ENCODE measurements around the gene MTFR1L. TPM values are rescaled to one million over a fixed set of nuclear protein-coding genes. Genes with fewer than 3 reads are reported as not detected.

MTFR1L gene
- total RNA-seq: 10 to 100 TPM; 27.7 to 37.4 (median 35.5) TPM

DNA sequence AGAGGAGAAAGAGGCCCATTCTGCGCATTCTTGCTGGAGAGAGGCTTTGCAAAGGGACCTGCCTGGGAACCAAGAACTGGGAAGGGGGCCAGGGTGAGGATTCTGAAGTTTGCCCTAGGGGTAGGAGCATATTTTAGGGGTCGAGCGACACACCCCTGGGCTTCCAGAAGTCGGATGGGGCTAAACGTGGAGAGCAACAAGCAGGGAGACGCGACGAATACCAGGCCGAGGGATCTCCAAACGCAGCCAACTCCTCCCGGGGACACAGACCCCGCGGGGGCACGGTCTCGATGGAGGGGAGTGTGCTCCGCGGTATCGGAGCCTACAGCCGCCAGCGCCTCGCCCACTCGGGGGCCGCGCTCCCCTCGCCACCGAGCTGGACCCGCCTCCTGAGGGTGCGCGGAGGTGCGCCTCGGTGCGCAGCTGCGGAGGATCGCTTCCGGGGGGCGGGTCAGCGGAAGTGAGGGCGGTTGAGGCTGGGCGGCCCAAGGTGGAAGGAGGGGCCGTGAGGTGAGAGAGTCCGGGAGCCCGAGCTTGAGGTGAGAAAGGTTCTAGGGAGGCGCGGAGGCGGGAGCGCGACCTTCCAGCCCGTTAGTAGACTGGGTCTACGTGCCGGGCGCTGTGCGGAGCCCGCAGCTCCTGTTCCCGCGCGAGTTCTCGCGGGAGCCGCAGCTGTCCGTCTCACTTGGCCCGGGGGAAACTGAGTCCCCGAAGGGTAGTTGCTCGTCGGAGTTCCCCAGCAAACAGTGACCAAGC, at the start of gene MTFR1L:
MTFR1L (plus strand) TSS at position 464 of the 756 bp plus-strand sequence. CDS start 3,151 bp downstream, outside the sequence.
- peak within 1 kb of the TSS; percentile 90 for H3K4me3 Mint-ChIP-seq
- H3K36me3 Mint-ChIP-seq (ENCODE audit: insufficient read depth): peaks cover 4% of the 10 kb centered on the region
- ATAC-seq (peak; percentile 90 to 91), DNase-seq (peak; percentile 92)
- no peaks in the 10 kb centered on the region for H3K27me3 Mint-ChIP-seq (ENCODE audit: low read depth)
- H3K4me1 Mint-ChIP-seq (ENCODE audit: low read depth): peaks cover 33% of the 10 kb centered on the region
- no peaks in the 10 kb centered on the region for H3K9me3 Mint-ChIP-seq

DNA sequence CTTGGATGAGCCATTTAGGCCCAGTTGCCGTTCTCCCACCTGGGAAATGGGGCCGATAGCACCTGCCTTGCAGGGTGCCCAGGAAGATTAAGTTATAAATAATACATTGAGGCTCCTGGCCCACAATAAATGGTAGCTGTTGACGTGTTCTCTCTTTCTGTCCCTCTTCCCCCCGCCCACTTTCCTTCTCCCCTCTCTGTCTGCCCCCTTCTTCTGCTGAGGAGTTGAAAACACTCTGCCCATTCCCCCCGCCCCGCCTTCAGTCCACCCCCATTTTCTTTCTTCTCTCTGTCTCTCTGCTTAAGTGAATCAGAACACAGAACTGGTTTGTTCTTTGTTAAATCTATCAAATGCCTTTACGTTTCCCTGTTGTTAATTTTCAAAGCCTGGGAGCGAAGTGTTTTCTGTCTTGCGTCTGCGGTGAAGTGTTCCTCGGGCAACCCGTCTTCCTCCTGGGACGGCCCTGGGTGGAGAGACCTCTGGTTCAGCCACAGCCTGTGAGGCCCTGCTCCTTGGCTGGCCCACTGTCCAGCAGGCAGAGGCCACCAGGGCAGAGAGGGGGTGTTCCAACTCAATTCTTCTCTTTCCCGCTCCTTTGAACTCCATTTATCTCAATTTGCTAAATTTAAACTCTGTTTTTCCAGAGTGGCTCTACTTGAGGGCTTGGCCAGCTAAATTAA, 49.1 kb upstream of the MTFR1L start:
- peaks cover 12% of the 10 kb centered on the region for H3K36me3 Mint-ChIP-seq (ENCODE audit: insufficient read depth)
- no peak for ATAC-seq
- peaks cover 74% of the 10 kb centered on the region for H3K4me1 Mint-ChIP-seq (ENCODE audit: low read depth)
- no peaks in the 10 kb centered on the region for H3K27me3 Mint-ChIP-seq (ENCODE audit: low read depth)
- no peaks in the 10 kb centered on the region for H3K9me3 Mint-ChIP-seq
- H3K4me3 Mint-ChIP-seq: peak overlapping the region; percentile 22
- no peak for DNase-seq

- peaks cover 12% of the 10 kb centered on the region for H3K36me3 Mint-ChIP-seq (ENCODE audit: insufficient read depth)
- H3K4me3 Mint-ChIP-seq: peak overlapping the region; percentile 22
- ATAC-seq (no peak), DNase-seq (no peak)
- H3K9me3 Mint-ChIP-seq: no peaks in the 10 kb centered on the region
- no peaks in the 10 kb centered on the region for H3K27me3 Mint-ChIP-seq (ENCODE audit: low read depth)
- peaks cover 71% of the 10 kb centered on the region for H3K4me1 Mint-ChIP-seq (ENCODE audit: low read depth)
Observed at GRCh38 chr1:25771221-25772114, 48.3 kb upstream of the MTFR1L start.

- Mint-ChIP-seq H3K9me3 (no peaks in the 10 kb centered on the region), H3K4me1 (ENCODE audit: low read depth) (peaks cover 69% of the 10 kb centered on the region), H3K36me3 (ENCODE audit: insufficient read depth) (peaks cover 12% of the 10 kb centered on the region), H3K27me3 (ENCODE audit: low read depth) (no peaks in the 10 kb centered on the region), H3K4me3 (no peak overlapping the region)
- no peak for DNase-seq
- ATAC-seq: no peak
Observed at GRCh38 chr1:25772164-25772563, 47.6 kb upstream of the MTFR1L start.

DNA sequence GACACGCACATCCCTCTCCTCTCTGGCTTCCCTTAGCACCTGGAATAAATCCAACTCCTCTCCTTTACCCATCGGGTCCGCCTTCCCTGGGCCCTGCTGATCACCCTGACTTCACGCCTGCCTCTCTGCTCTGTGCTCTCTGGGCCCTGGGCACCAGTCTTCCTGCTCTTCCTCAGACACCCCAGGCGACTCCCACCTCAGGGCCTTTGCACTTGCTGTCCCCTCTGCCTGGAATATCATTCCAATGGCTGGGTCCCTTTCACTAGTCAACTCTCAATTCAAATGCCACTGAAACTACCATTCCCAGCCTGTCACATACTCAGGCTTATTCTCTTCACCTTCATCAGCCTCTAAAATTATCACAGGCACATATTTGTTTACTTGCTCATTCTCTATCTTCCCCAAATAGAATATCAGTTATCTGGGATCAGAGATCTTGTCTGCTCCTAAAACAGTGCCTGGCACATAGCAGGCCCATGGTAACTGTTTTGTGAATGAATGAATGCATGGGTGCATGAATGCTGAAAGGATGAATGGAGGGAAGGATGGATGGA, 47.0 kb upstream of the MTFR1L start:
- no peak for ATAC-seq
- Mint-ChIP-seq H3K27me3 (ENCODE audit: low read depth) (no peaks in the 10 kb centered on the region), H3K36me3 (ENCODE audit: insufficient read depth) (peaks cover 12% of the 10 kb centered on the region), H3K9me3 (no peaks in the 10 kb centered on the region), H3K4me3 (no peak overlapping the region), H3K4me1 (ENCODE audit: low read depth) (peaks cover 71% of the 10 kb centered on the region)
- DNase-seq: no peak

- no peaks in the 10 kb centered on the region for H3K27me3 Mint-ChIP-seq (ENCODE audit: low read depth)
- peak overlapping the region; percentile 39 for H3K4me3 Mint-ChIP-seq
- peaks cover 71% of the 10 kb centered on the region for H3K4me1 Mint-ChIP-seq (ENCODE audit: low read depth)
- peaks cover 12% of the 10 kb centered on the region for H3K36me3 Mint-ChIP-seq (ENCODE audit: insufficient read depth)
- ATAC-seq: no peak
- H3K9me3 Mint-ChIP-seq: no peaks in the 10 kb centered on the region
- no peak for DNase-seq
Observed at GRCh38 chr1:25773441-25774125, 46.2 kb upstream of the MTFR1L start.

GRCh38 chr1:25774206-25774803, 45.4 kb upstream of the MTFR1L start:
- no peak for ATAC-seq
- Mint-ChIP-seq H3K4me3 (peak overlapping the region; percentile 39), H3K4me1 (ENCODE audit: low read depth) (peaks cover 65% of the 10 kb centered on the region), H3K9me3 (no peaks in the 10 kb centered on the region), H3K36me3 (ENCODE audit: insufficient read depth) (peaks cover 12% of the 10 kb centered on the region), H3K27me3 (ENCODE audit: low read depth) (no peaks in the 10 kb centered on the region)
- no peak for DNase-seq

GRCh38 chr1:25774921-25775771, 44.6 kb upstream of the MTFR1L start:
- ATAC-seq: peak; percentile 83 to 88
- Mint-ChIP-seq H3K27me3 (ENCODE audit: low read depth) (no peaks in the 10 kb centered on the region), H3K36me3 (ENCODE audit: insufficient read depth) (peaks cover 12% of the 10 kb centered on the region), H3K4me1 (ENCODE audit: low read depth) (peaks cover 60% of the 10 kb centered on the region), H3K9me3 (no peaks in the 10 kb centered on the region), H3K4me3 (peak overlapping the region; percentile 39)
- DNase-seq: peak; percentile 82

- H3K9me3 Mint-ChIP-seq: no peaks in the 10 kb centered on the region
- DNase-seq (no peak), ATAC-seq (no peak)
- H3K4me3 Mint-ChIP-seq: no peak overlapping the region
- H3K4me1 Mint-ChIP-seq (ENCODE audit: low read depth): peaks cover 18% of the 10 kb centered on the region
- no peaks in the 10 kb centered on the region for H3K27me3 Mint-ChIP-seq (ENCODE audit: low read depth)
- H3K36me3 Mint-ChIP-seq (ENCODE audit: insufficient read depth): peaks cover 5% of the 10 kb centered on the region
Observed at GRCh38 chr1:25779388-25779787, 40.4 kb upstream of the MTFR1L start.

- ATAC-seq (no peak), DNase-seq (no peak)
- peaks cover 13% of the 10 kb centered on the region for H3K4me1 Mint-ChIP-seq (ENCODE audit: low read depth)
- H3K27me3 Mint-ChIP-seq (ENCODE audit: low read depth): no peaks in the 10 kb centered on the region
- H3K4me3 Mint-ChIP-seq: no peak overlapping the region
- H3K9me3 Mint-ChIP-seq: no peaks in the 10 kb centered on the region
- H3K36me3 Mint-ChIP-seq (ENCODE audit: insufficient read depth): peaks cover 5% of the 10 kb centered on the region
Observed at GRCh38 chr1:25779894-25780293, 39.9 kb upstream of the MTFR1L start.

- peaks cover 5% of the 10 kb centered on the region for H3K36me3 Mint-ChIP-seq (ENCODE audit: insufficient read depth)
- no peak for ATAC-seq
Observed at GRCh38 chr1:25780318-25781129, 39.2 kb upstream of the MTFR1L start.

GRCh38 chr1:25781130-25781433, 38.7 kb upstream of the MTFR1L start:
- H3K4me3 Mint-ChIP-seq: no peak overlapping the region
- H3K36me3 Mint-ChIP-seq (ENCODE audit: insufficient read depth): peaks cover 5% of the 10 kb centered on the region
- H3K27me3 Mint-ChIP-seq (ENCODE audit: low read depth): no peaks in the 10 kb centered on the region
- no peak for DNase-seq
- ATAC-seq: no peak
- peaks cover 4% of the 10 kb centered on the region for H3K4me1 Mint-ChIP-seq (ENCODE audit: low read depth)
- no peaks in the 10 kb centered on the region for H3K9me3 Mint-ChIP-seq

More at GRCh38 chr1:25780318-25781129, 39.2 kb upstream of the MTFR1L start:
- no peaks in the 10 kb centered on the region for H3K9me3 Mint-ChIP-seq
- no peaks in the 10 kb centered on the region for H3K27me3 Mint-ChIP-seq (ENCODE audit: low read depth)
- no peak for DNase-seq
- H3K4me1 Mint-ChIP-seq (ENCODE audit: low read depth): peaks cover 7% of the 10 kb centered on the region
- H3K4me3 Mint-ChIP-seq: no peak overlapping the region

Data from activated T-cell treated with anti-CD3 and anti-CD28 coated beads, Interleukin-2, amount 50 U/mL, for 4 hours (primary cell).